Dermis blood vessel endothelial cell (primary cell): ENCODE data around the gene ALPK3. TPM values are rescaled to one million over a fixed set of nuclear protein-coding genes. Genes with fewer than 3 reads are reported as not detected.

ENCODE experiments used
- DNase-seq: peaks from one replicate; pipeline ENCODE4 v3.0.0; 2010
- total RNA-seq: library from RNA; depleted of rRNA; stranded (reverse); fragments of >200 nt; gene quantifications from 2 replicates; pipeline ENCODE4 v1.2.3, GENCODE V29; 2014

Gene ALPK3
- total RNA-seq: 38.8 and 64.6 TPM in 2 replicates

DNA sequence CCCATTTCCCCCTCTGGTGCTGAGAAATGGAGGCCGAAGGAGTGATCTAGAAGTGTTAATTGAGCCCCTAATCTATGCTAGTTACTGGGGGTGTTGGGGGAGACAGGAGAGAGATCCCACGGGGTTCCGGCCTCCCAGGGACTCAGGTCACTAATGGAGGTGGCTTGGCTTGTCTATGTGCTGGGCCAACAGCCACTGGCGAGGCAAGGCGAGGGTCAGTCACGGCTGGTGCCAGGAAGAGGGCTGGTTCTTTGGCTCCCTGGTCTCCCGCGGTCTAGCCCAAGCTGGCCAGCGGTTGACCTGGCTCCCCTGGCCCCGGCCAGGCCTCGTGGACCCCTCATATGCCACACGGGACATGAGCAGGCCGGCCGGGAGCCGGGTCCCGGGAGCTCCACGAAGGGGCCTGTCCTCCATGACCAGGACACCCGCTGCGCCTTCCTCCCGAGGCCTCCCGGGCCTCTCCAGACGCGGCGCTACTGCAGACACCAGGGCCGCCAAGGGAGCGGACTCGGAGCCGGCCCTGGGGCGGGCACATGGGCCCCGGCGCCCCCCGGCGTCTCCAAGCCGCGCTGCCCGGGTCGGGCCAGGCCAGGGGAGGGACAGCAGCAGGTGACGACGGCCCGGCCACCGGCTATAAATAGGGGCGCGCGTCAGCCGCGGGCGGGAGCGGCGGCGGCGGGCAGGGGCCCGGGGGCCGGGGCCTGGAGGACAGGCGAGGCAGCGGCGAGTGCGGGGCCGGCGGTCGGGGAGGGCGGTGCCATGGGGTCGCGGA, at the start of gene ALPK3:
TSS of gene ALPK3 (plus strand) at position 663 of the 772 bp plus-strand sequence. CDS start at position 760, 97 bp downstream.
- peak; percentile 87 for DNase-seq

GRCh38 chr15:84772031-84772430, 45.1 kb upstream of the ALPK3 start:
- peak; percentile 64 for DNase-seq

DNA sequence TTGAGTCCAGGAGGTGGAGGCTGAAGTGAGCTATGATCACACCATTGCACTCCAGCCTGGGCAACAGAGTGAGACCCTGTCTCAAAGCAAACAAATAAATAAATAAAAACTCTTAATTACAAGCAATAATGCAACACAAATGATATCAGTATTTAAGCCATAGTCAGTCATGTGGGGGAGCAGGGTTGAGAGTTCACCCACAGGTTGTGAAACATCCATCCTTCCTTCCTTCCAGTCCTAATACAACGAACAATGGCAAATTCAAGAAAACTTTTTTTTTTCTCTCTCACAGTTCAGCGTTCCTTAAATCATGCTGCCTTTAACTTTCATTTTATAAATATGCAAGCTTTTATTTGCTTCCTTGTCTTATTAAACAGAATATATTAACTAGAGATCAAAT, 44.7 kb upstream of the ALPK3 start:
- DNase-seq: peak; percentile 64

GRCh38 chr15:84773716-84774115, 43.4 kb upstream of the ALPK3 start:
- no peak for DNase-seq

DNA sequence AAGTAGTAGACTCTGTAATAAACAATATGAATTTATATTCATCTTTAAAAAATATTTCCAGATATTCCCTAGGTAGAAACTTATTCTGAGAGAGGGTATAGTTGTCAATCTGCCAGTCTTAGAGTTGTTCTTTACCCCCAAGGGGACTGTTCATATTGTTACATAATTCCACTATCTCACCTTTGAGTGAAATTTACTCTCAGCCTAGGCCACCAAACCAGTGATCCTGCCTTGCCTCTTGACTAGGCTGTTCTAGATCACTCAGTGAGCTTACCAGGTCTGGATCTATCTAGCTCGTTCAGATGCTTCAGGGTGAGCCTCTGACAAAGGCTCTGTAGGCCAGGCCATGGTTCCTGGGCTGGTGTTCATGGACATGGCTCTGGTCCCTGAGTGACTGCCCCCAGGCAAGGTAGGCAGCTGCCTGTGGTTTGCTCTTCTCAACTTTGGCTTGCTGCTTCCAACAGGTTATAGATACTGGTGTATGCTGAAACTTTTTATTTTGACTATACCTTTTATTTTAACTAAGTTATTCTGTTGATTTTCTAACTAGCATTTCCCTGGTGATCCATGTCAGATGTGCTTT, 41.2 kb upstream of the ALPK3 start:
- DNase-seq: no peak

- no peak for DNase-seq
Observed at GRCh38 chr15:84778194-84778593, 39.0 kb upstream of the ALPK3 start.

- DNase-seq: no peak
Observed at GRCh38 chr15:84780492-84780891, 36.7 kb upstream of the ALPK3 start.

GRCh38 chr15:84781495-84781894, 35.7 kb upstream of the ALPK3 start:
- DNase-seq: no peak

GRCh38 chr15:84782346-84782745, 34.8 kb upstream of the ALPK3 start:
- no peak for DNase-seq

GRCh38 chr15:84783493-84784251, 33.5 kb upstream of the ALPK3 start:
- DNase-seq: no peak

GRCh38 chr15:84784262-84784661, 32.9 kb upstream of the ALPK3 start:
- DNase-seq: no peak

- DNase-seq: no peak
Observed at GRCh38 chr15:84785053-84785452, 32.1 kb upstream of the ALPK3 start.

- DNase-seq: no peak
Observed at GRCh38 chr15:84788500-84788899, 28.7 kb upstream of the ALPK3 start.

DNA sequence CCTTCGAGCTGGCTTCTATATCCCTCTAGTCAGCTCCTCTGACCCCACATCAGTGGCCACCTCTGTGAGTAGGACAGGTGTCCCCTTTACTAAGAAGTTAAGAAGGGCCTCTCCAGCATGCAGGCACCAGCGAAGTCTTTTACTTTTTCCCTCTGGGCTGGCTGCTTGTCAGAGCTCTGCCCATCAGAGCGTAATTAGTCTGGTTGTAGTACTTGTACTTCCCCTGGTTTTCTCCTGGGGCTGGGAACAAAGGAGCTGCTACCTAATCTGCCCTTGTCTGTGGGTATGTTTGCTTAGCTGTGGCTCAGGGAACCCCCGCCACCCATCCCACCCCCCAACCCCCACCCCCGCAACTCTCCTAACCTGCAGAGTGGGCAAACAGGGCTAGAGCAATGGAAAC, 27.4 kb upstream of the ALPK3 start:
- DNase-seq: no peak

DNA sequence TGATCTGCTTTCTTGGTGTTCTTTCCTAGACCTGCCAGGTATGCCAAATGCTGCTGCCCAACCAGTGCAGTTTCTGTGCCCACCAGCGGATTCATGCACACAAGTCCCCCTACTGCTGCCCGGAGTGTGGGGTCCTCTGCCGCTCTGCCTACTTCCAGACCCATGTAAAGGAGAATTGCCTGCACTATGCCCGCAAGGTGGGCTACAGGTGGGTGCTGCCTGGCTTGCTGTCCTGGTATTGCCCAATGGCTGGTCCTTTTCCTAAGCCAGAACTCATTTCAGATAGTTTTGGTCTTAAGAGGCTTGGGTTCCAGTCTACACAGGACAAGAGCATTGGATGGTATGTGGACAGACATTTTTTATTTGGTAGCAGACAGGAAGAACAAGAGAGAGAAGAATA, 26.5 kb upstream of the ALPK3 start:
- DNase-seq: no peak

DNA sequence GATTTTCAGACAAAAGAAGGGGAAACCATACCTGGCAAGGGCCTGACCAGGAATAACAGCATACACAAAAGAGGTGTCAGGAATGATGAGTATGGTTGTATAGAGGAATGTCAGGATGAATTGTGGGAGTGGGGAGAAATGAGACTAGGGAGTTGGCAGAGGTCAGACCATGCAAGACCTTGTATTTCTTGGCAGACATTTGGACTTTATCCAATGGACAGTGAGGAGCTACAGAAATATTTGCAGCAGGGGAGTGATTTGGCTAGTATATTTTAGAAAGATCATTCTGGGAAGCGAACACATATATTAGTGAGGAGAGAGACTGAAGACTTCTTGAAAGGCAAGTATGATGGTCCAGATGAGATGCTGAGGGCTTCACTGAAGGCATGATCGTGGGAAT, 25.4 kb upstream of the ALPK3 start:
- DNase-seq: no peak

- no peak for DNase-seq
Observed at GRCh38 chr15:84793431-84794161, 23.6 kb upstream of the ALPK3 start.

DNA sequence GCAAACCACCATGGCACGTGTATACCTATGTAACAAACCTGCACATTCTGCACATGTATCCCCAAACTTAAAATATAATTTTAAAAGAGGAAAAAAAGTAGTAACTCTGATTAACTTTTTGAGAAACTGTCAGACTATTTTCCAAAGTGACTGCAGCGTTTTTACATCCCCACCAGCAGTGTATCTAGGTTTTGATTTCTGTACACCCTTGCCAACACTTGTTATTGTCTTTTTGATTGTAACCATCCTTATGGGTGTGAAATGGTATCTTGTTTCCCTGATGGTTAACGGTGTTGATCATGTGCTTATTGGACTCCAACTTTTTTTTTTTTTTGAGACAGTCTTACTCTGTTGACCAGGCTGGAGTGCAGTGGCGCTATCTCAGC, 23.0 kb upstream of the ALPK3 start:
- DNase-seq: no peak

DNA sequence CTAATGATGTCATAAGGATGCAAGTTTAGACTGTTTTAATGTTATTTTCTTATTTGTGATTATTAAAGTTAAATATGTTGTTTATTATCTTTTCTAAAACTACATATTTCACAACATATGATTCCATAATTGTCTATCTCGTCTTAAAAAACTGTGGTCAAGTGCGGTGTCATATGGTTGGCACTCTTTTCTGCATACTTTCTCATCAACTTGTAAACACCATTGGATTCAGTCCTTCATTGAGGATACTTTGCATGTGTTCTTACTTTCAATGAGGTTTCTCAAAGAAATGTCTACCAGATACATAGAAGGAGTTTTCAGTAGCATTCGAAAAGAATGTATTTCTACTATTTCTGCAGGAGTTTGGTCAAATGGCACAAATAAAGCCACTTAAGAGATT, 22.0 kb upstream of the ALPK3 start:
- DNase-seq: no peak

DNA sequence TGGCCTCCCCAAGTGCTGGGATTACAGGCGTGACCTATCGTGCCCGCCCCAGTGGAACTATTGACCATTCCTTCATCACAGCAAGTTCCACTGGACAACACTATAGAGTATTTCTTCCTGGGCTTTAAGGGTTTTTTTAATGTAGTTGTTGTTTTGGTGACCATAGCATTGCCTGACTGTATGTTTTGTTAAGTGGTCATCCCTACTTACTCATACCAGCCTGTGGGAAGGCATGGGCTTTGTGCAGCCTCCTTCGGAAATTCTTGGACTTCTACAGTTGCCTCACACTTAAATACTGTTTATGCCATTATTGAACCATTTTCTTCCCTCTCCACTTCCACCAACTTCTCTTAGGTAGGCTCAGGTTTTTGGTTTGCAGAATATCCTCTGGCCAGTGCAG, 19.9 kb upstream of the ALPK3 start:
- no peak for DNase-seq

DNA sequence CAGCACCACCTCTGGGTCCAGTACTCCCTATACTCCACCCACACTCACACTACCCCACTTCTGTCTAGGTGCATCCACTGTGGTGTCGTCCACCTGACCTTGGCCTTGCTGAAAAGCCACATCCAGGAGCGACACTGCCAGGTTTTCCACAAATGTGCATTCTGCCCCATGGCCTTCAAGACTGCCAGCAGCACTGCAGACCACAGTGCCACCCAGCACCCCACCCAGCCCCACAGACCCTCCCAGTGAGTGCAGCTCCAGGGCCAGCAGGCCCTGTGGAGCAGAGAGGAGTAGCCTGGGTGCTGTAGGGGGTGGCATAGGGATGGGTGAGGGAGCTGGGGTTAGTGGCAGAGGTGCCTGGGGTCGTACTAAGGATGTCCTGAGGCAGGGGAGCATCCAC, 19.4 kb upstream of the ALPK3 start:
- DNase-seq: no peak

DNA sequence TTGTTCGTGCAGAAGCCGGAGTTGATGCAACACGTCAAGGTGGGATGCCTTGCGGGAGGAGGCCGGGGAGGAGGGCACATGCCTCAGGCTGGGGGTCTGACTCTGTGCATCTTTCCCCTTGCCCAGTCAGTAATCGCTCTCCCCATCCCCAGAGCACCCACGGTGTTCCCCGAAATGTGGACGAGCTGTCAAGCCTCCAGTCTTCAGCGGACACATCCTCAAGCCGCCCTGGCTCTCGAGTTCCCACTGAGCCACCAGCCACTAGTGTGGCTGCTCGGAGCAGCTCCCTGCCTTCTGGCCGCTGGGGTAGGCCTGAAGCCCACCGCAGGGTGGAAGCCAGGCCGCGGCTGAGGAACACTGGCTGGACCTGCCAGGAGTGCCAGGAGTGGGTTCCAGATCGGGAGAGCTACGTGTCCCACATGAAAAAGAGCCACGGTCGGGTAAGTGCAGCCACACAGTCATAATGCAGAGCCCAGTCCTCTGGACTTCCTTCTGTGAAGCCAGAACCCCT, 18.7 kb upstream of the ALPK3 start:
- no peak for DNase-seq
